Calu3 (cell line): ENCODE measurements around the gene C6orf120. TPM values are rescaled to one million over a fixed set of nuclear protein-coding genes. Genes with fewer than 3 reads are reported as not detected.

Experiments
- Bru-seq: library from RNA; stranded (reverse); fragments of 400-500 nt; gene quantifications from one replicate; lab custom pipeline; 2021; lab: Mats Ljungman, UMichigan
- BruChase-seq, 2 experiments: library from RNA; stranded (reverse); fragments of 400-500 nt; gene quantifications; one replicate each; lab custom pipeline; 2021; lab: Mats Ljungman, UMichigan
- BruUV-seq: library from RNA; stranded (reverse); fragments of 400-500 nt; replicated peaks from 2 replicates; lab custom pipeline; 2021; lab: Mats Ljungman, UMichigan
- CTCF ChIA-PET: fragments of 300-600 bp; sonication (Branson Sonifier 250); formaldehyde crosslinking; loops from one replicate; lab custom pipeline; 2022; ENCODE audit warnings: antibody characterized with exemption; lab: Charles Lee
- DNase-seq: peaks from one replicate; pipeline ENCODE4 v3.0.0; 2022
- H3K27ac Mint-ChIP-seq: one replicate; pipeline ENCODE4 v1.8.0; 2022; ENCODE audit warnings: mixed read lengths; ENCODE audit not compliant: unreplicated experiment
- H3K27me3 Mint-ChIP-seq: one replicate; pipeline ENCODE4 v1.8.0; 2022; ENCODE audit warnings: mixed read lengths; ENCODE audit not compliant: unreplicated experiment
- H3K36me3 Mint-ChIP-seq: one replicate; pipeline ENCODE4 v1.8.0; 2022; ENCODE audit warnings: mild to moderate bottlenecking, moderate library complexity, mixed read lengths; ENCODE audit not compliant: insufficient read depth, unreplicated experiment
- H3K4me1 Mint-ChIP-seq: one replicate; pipeline ENCODE4 v1.8.0; 2022; ENCODE audit warnings: mild to moderate bottlenecking, low read depth, mixed read lengths; ENCODE audit not compliant: unreplicated experiment
- H3K4me3 Mint-ChIP-seq: one replicate; pipeline ENCODE4 v1.8.0; 2022; ENCODE audit warnings: mild to moderate bottlenecking, low read depth, moderate library complexity, mixed read lengths; ENCODE audit not compliant: unreplicated experiment
- H3K9me3 Mint-ChIP-seq: one replicate; pipeline ENCODE4 v1.8.0; 2022; ENCODE audit warnings: low read depth, mixed read lengths; ENCODE audit not compliant: unreplicated experiment
- CTCF ChIP-seq: fragments of 200-600 bp; IDR thresholded peaks from one replicate; pipeline ENCODE4 v1.8.0; 2022; ENCODE audit warnings: antibody characterized with exemption; ENCODE audit not compliant: unreplicated experiment
- intact Hi-C: fragments of 100-400 bp; cut with micrococcal nuclease; formaldehyde crosslinking; loops from one replicate; pipeline ENCODE4 v1.10.0; 2022; ENCODE audit not compliant: unreplicated experiment
- long read RNA-seq: library from polyadenylated mRNA; stranded (forward); transcript quantifications from one replicate; pipeline ENCODE4 v2.0.0, GENCODE V29; 2022
- total RNA-seq: library from RNA; stranded (reverse); gene quantifications from 2 replicates; pipeline ENCODE4 v1.2.3, GENCODE V29; 2022

Gene C6orf120
- total RNA-seq (20.9 and 25.0 TPM in 2 replicates), Bru-seq, nascent RNA (percentile 86 among the genes with signal in this experiment), BruChase-seq, experiment 1, labeled RNA remaining after a 6-hour chase (percentile 88 among the genes with signal in this experiment), BruChase-seq, experiment 2, labeled RNA remaining after a 2-hour chase (percentile 97 among the genes with signal in this experiment)
- long read RNA-seq, transcript C6orf120-201 (1 exons, 2,667 nt), result major isoform, 37 of 38 reads
- long read RNA-seq, partial matches to known transcripts, result 0 of 38 reads
- long read RNA-seq, other reads (novel, unspliced or antisense), result 1 of 38 reads

GRCh38 chr6:169701954-169702839, at the start of gene C6orf120, which contains the start of gene WDR27:
TSS of gene C6orf120 (plus strand) at chr6:169702126. CDS start at chr6:169702460, 334 bp downstream.
TSS of gene WDR27 (minus strand) at chr6:169702029. CDS start at chr6:169689005, 13,024 bp downstream.
- CTCF ChIA-PET, result interaction anchor here (1.0 to 1.4 kb wide), 2 partner anchors 21 to 736 kb away, joined by 3 read pairs; no protein-coding TSS in a partner anchor
- no TSS peak for BruUV-seq
- peaks cover 43% of the 10 kb centered on the region for H3K36me3 Mint-ChIP-seq

GRCh38 chr6:169652896-169653295, 49.0 kb upstream of the C6orf120 start:
- H3K36me3 Mint-ChIP-seq, result peaks cover 39% of the 10 kb centered on the region
- no peak for TF ChIP-seq CTCF

More at GRCh38 chr6:169701954-169702839, at the start of gene C6orf120, which contains the start of gene WDR27:
- no peaks in the 10 kb centered on the region for H3K27me3 Mint-ChIP-seq
- H3K4me1 Mint-ChIP-seq, result peaks cover 14% of the 10 kb centered on the region
- no peak for TF ChIP-seq CTCF
- H3K9me3 Mint-ChIP-seq, result no peaks in the 10 kb centered on the region
- peak within 1 kb of the TSS; percentile 94 for H3K4me3 Mint-ChIP-seq
- DNase-seq, result peak; percentile 96
- peak within 1 kb of the TSS; percentile 67 for H3K27ac Mint-ChIP-seq
- intact Hi-C loops, result loop anchor here (5.0 kb wide), 2 partner anchors 745 to 805 kb away; no protein-coding TSS in a partner anchor

GRCh38 chr6:169653691-169654090, 48.2 kb upstream of the C6orf120 start:
- no peak for DNase-seq
- BruUV-seq, result no TSS peak
- peak overlapping the region; percentile 77 for H3K4me3 Mint-ChIP-seq
- no peak for TF ChIP-seq CTCF
- intact Hi-C loops, result no loop called here
- H3K27me3 Mint-ChIP-seq, result no peaks in the 10 kb centered on the region
- H3K27ac Mint-ChIP-seq, result no peak overlapping the region
- CTCF ChIA-PET, result no interaction called here
- peaks cover 38% of the 10 kb centered on the region for H3K36me3 Mint-ChIP-seq
- no peaks in the 10 kb centered on the region for H3K4me1 Mint-ChIP-seq
- H3K9me3 Mint-ChIP-seq, result no peaks in the 10 kb centered on the region

More at GRCh38 chr6:169652896-169653295, 49.0 kb upstream of the C6orf120 start:
- CTCF ChIA-PET, result no interaction called here
- Mint-ChIP-seq H3K4me1 (no peaks in the 10 kb centered on the region), H3K9me3 (no peaks in the 10 kb centered on the region), H3K27me3 (no peaks in the 10 kb centered on the region), H3K27ac (no peak overlapping the region), H3K4me3 (no peak overlapping the region)
- intact Hi-C loops, result no loop called here
- no peak for DNase-seq
- BruUV-seq, result no TSS peak
